Activated T-helper 1 cell treated with anti-CD3 and anti-CD28 coated beads, Interleukin-2, amount 50 U/mL, for 16 hours (primary cell): ENCODE results near the gene NDUFS6.
"Not testable (repeated sequence)": the region's sequence is repeated elsewhere in the genome, so short reads cannot be mapped to it uniquely, and the experiment has no call there.

ENCODE experiments used
- DNase-seq, 2 donors: peaks; one replicate each; pipeline ENCODE4 v3.0.0-alpha.2; 2020; ENCODE audit warnings: low read depth in 1 of 2, low spot score in 1 of 2

NDUFS6 gene

GRCh38 chr5:1831677-1832313 is 30.6 kb downstream of the NDUFS6 start:
- DNase-seq, result no peak

- DNase-seq, result no peak
Measured at GRCh38 chr5:1832511-1833250, 31.5 kb downstream of the NDUFS6 start.

- DNase-seq, result no peak
Measured at GRCh38 chr5:1833264-1834021, 32.2 kb downstream of the NDUFS6 start.

GRCh38 chr5:1834022-1834551 is 32.9 kb downstream of the NDUFS6 start:
- no peak for DNase-seq

- no peak for DNase-seq
Measured at GRCh38 chr5:1834721-1835429, 33.7 kb downstream of the NDUFS6 start.

GRCh38 chr5:1835431-1835830 is 34.2 kb downstream of the NDUFS6 start:
- DNase-seq, result no peak

GRCh38 chr5:1836176-1836890 is 35.1 kb downstream of the NDUFS6 start:
- DNase-seq, result no peak

GRCh38 chr5:1836891-1837880 is 36.0 kb downstream of the NDUFS6 start:
- no peak for DNase-seq

GRCh38 chr5:1838013-1838412 is 36.8 kb downstream of the NDUFS6 start:
- no peak for DNase-seq

- no peak for DNase-seq
Measured at GRCh38 chr5:1840071-1840547, 38.9 kb downstream of the NDUFS6 start.

- no peak for DNase-seq
Measured at GRCh38 chr5:1840741-1841521, 39.7 kb downstream of the NDUFS6 start.

- DNase-seq, result no peak
Measured at GRCh38 chr5:1842004-1842819, 41.0 kb downstream of the NDUFS6 start.

- not testable (repeated sequence) for DNase-seq
Measured at GRCh38 chr5:1843761-1844160, 42.6 kb downstream of the NDUFS6 start.

GRCh38 chr5:1844708-1845436 is 43.7 kb downstream of the NDUFS6 start:
- DNase-seq, result no peak

GRCh38 chr5:1845696-1846095 is 44.5 kb downstream of the NDUFS6 start:
- no peak for DNase-seq

GRCh38 chr5:1846583-1846982 is 45.4 kb downstream of the NDUFS6 start:
- no peak for DNase-seq

- no peak for DNase-seq
Measured at GRCh38 chr5:1847056-1847455, 45.8 kb downstream of the NDUFS6 start.
